ENCODE results near the gene TRIM50. TPM values are rescaled to one million over a fixed set of nuclear protein-coding genes. Genes with fewer than 3 reads are reported as not detected.

The TRIM50 gene
- total RNA-seq, 1 donor from 2014 or later, result not detected

- intact Hi-C loops (cut with DNase I), result no loop called here
- Histone ChIP-seq H3K4me3 (no peak overlapping the region), H3K27me3 (no peaks in the 10 kb centered on the region), H3K9me3 (no peaks in the 10 kb centered on the region), H3K27ac (no peak overlapping the region), H3K36me3 (no peaks in the 10 kb centered on the region), H3K4me1 (peaks cover 14% of the 10 kb centered on the region)
- TF ChIP-seq POLR2AphosphoS5 (IDR thresholded peaks at IDR 0.05; ENCODE audit: insufficient read depth in 1 of 2, low read depth in 1 of 2), result no peak
- TF ChIP-seq CTCF (IDR thresholded peaks at IDR 0.05), result peak in 2 of 3 experiments; percentile 26 to 30
- DNase-seq (ENCODE audit: extremely low spot score in 2 of 2), result no peak
Measured at GRCh38 chr7:73342645-73343044, 14.8 kb upstream of the TRIM50 start.

DNA sequence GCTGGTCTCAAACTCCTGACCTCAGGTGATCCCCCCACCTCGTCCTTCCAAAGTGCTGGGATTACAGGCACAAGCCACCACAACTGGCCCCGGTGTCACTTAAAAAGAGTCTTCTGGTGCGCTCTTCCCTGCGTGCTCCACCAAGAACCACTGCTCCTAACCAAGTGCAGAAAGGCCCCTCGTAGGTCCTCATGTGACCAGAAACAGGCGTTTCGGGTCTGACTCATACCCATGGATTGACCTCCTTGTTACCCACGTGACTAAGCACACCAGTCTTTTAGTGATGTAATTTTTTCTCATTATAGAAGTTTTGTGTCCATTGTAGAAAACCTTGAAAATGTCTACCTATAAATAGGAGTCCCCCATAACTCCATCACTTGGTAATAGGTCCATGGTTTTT, 14.0 kb upstream of the TRIM50 start:
- H3K4me3 ChIP-seq, result no peak overlapping the region
- no peak for DNase-seq (ENCODE audit: extremely low spot score in 2 of 2)
- peaks cover 14% of the 10 kb centered on the region for H3K4me1 ChIP-seq
- no peaks in the 10 kb centered on the region for H3K9me3 ChIP-seq
- intact Hi-C loops (cut with DNase I), result no loop called here
- no peak for TF ChIP-seq POLR2A (IDR thresholded peaks at IDR 0.05)
- TF ChIP-seq POLR2AphosphoS5 (IDR thresholded peaks at IDR 0.05; ENCODE audit: insufficient read depth in 1 of 2, low read depth in 1 of 2), result no peak
- no peak for TF ChIP-seq CTCF (IDR thresholded peaks at IDR 0.05)
- no peaks in the 10 kb centered on the region for H3K36me3 ChIP-seq
- H3K27ac ChIP-seq, result no peak overlapping the region
- H3K27me3 ChIP-seq, result no peaks in the 10 kb centered on the region

DNA sequence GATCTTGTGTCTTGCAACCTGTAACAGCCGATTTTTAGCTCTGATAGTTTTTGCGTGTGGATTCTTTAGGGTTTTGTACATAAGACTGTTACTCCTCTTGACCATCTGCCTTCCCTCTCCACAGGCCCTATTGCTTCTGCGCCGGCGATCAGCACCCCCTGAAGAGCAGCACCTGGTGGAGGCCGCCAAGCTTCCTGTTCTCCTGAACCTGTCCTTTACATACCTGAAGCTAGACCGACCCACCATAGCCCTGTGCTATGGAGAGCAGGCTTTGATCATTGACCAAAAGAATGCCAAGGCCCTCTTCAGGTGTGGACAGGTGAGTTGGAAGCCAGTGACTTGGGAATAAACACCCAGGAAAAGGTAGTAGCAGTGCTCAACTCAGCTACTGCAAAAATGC, 12.6 kb upstream of the TRIM50 start:
- no peak for DNase-seq (ENCODE audit: extremely low spot score in 2 of 2)
- H3K9me3 ChIP-seq, result no peaks in the 10 kb centered on the region
- TF ChIP-seq POLR2AphosphoS5 (IDR thresholded peaks at IDR 0.05; ENCODE audit: insufficient read depth in 1 of 2, low read depth in 1 of 2) (no peak), CTCF (IDR thresholded peaks at IDR 0.05) (no peak), POLR2A (IDR thresholded peaks at IDR 0.05) (no peak)
- H3K27ac ChIP-seq, result no peak overlapping the region
- H3K4me1 ChIP-seq, result peaks cover 14% of the 10 kb centered on the region
- intact Hi-C loops (cut with DNase I), result no loop called here
- H3K36me3 ChIP-seq, result no peaks in the 10 kb centered on the region
- no peaks in the 10 kb centered on the region for H3K27me3 ChIP-seq
- H3K4me3 ChIP-seq, result no peak overlapping the region

DNA sequence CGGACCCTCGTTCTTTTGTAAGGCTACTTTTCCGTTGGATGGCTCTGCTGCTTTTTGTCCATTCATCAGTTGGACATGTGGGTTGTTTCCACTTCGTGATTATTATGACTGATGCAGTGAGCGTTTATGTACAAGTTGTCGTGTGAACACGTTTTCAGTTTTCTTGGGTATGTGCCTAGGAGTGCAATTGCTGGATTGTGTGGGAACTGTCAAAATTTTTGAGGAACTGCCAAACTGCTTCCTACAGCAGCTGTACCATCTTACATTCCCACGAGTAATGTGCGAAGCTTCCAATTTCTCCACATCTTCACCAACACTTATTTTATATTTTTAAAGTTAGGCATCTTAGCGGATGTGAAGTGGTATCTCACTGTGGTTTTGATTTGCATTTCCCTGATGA, 10.4 kb upstream of the TRIM50 start:
- no peak for DNase-seq (ENCODE audit: extremely low spot score in 2 of 2)
- H3K27ac ChIP-seq, result no peak overlapping the region
- no peaks in the 10 kb centered on the region for H3K36me3 ChIP-seq
- no peak overlapping the region for H3K4me3 ChIP-seq
- H3K4me1 ChIP-seq, result peaks cover 14% of the 10 kb centered on the region
- H3K27me3 ChIP-seq, result no peaks in the 10 kb centered on the region
- intact Hi-C loops (cut with DNase I), result no loop called here
- no peaks in the 10 kb centered on the region for H3K9me3 ChIP-seq
- TF ChIP-seq POLR2A (IDR thresholded peaks at IDR 0.05), result no peak
- no peak for TF ChIP-seq POLR2AphosphoS5 (IDR thresholded peaks at IDR 0.05; ENCODE audit: insufficient read depth in 1 of 2, low read depth in 1 of 2)
- TF ChIP-seq CTCF (IDR thresholded peaks at IDR 0.05), result no peak

DNA sequence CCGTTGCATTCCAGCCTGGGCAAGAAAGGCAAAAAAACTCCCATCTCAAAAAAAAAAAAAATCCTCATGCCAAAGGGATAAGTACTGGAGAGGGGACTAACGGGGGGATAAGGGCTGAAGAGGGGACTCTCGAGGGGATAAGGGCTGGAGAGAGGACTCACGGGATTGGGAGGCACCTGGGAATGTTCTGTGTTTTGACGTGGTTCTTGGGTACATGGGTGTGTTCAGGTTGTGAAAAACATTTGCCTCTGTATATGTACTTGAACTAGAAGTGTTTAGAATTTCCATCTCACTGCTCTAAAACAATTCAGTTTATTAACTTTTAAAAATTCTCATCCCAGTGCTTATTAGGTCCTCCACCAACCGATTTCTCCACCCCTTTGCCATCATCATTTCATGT, 4.6 kb upstream of the TRIM50 start:
- Histone ChIP-seq H3K4me1 (no peaks in the 10 kb centered on the region), H3K27ac (no peak overlapping the region), H3K36me3 (no peaks in the 10 kb centered on the region), H3K27me3 (no peaks in the 10 kb centered on the region), H3K4me3 (no peak overlapping the region), H3K9me3 (no peaks in the 10 kb centered on the region)
- no peak for DNase-seq (ENCODE audit: extremely low spot score in 2 of 2)
- no peak for TF ChIP-seq POLR2A (IDR thresholded peaks at IDR 0.05)
- no peak for TF ChIP-seq CTCF (IDR thresholded peaks at IDR 0.05)
- no peak for TF ChIP-seq POLR2AphosphoS5 (IDR thresholded peaks at IDR 0.05; ENCODE audit: insufficient read depth in 1 of 2, low read depth in 1 of 2)
- intact Hi-C loops (cut with DNase I), result no loop called here

Data from vagina (tissue), 2 donors.